ENCODE data around the gene EPS8L2.
A peak's percentile ranks its signal among the peaks of the same experiment; 100 is the strongest.
"Not testable (repeated sequence)": the region's sequence is repeated elsewhere in the genome, so short reads cannot be mapped to it uniquely, and the experiment has no call there.

EPS8L2 gene

DNA sequence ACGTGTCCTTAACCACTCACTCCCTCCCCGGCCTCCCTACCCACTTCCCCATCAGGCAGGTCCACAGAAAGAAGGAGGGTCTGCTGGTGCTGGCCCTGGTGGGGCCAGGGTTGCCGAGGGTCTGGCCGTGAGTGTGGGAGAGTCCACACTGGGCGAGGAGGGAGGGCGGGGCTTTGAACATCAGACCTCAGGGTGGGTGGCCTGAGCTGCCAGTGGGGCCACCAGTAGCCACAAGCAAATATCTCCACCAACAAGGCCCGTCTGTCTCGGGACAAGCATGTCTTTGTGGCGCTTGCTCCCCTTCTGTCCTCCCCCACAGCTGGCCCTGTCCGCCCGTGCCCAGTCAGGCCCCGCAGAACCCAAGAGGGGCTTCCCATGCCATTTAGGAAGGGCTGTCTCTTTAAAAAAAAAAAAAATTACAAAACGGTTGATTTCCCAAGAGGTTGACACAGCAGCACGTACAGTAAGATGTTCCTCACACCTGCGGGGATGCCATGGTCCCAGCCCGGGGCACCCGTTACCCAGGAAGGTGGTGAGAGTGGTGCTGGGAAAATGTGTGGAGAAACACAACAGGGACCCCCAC lies 23.6 kb downstream of the EPS8L2 start:
- no peak for DNase-seq (ENCODE audit: insufficient read length, low spot score)
- FAIRE-seq = no peak
- TF ChIP-seq POLR2A (IDR thresholded peaks at IDR 0.05; ENCODE audit: low read depth, low read length) = no peak

DNA sequence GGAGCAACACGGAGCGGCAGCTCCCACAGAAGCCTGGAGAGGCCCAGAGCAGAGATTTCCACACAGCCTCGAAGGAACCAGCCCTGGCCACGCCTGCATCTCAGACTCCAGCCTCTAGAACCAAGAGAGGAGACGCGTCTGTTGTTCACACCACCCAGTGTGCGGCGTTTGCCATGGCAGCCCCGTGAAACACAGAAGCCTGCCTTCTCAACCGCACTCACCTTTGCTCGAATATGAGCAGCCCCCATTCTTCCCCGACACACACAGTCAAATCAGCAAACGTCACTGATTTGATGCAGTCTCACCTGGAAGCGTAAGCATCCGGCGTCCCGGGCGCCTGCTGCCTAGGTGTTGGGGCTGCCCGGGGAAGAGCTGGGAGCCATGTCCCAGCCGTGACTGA lies 27.0 kb downstream of the EPS8L2 start:
- DNase-seq (ENCODE audit: insufficient read length, low spot score) = no peak
- TF ChIP-seq POLR2A (IDR thresholded peaks at IDR 0.05; ENCODE audit: low read depth, low read length) = no peak
- no peak for FAIRE-seq

DNA sequence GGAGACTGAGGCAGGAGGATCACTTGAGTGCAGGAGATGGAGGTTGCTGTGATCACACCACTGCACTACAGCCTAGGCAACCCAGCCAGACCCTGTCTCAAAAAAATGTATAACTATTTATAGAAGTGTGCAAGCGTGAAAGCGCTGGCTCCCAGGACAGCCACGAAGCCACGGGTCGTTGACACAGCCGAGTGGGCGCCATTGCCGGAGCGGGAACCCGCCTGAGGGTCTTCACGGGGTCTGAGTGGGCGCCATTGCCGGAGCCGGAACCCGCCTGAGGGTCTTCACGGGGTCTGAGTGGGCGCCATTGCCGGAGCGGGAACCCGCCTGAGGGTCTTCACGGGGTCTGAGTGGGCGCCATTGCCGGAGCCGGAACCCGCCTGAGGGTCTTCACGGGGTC lies 28.5 kb downstream of the EPS8L2 start:
- FAIRE-seq; DNase-seq (ENCODE audit: insufficient read length, low spot score): not testable (repeated sequence)

DNA sequence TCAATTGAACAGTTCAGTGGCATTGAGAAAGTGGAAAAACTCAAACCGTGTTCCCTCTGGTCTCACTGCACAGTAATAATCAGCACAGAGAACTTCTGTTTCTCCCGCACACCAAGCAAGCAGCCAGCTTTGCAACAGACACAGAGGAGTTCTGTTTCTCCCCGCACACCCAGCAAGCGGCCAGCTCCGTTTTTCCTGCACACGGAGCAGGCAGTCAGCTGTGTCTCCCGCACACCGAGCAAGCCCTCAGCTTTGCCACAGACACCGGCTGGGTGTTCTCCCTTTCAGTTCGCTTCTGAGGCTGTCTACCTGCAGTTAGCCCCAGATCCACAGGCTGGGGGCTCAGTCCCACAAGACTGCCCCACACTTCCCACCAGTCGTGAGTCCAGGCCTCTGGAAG lies 31.3 kb downstream of the EPS8L2 start:
- no peak for DNase-seq (ENCODE audit: insufficient read length, low spot score)
- no peak for FAIRE-seq
- TF ChIP-seq POLR2A (IDR thresholded peaks at IDR 0.05; ENCODE audit: low read depth, low read length) = no peak

DNA sequence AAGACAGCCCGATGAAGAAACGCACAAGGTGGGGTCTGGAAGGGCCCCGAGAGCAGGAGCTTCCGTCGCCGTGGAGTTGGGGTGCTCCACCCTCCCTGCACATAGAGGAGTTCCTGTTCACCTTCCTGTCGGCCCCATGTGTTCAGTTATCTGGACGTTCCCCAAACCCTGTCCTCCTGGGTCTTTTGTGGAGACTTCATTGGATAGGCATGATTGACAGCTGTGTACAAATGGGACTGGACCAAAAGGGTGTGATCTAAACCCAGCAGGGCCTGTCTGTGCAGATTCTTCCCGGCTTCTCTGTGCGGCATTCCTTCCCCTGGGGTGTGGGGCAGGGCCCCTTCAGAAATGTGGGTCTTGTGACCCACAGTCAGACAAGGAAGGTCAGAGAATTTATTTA lies 31.9 kb downstream of the EPS8L2 start:
- not testable (repeated sequence) for DNase-seq (ENCODE audit: insufficient read length, low spot score); FAIRE-seq

DNA sequence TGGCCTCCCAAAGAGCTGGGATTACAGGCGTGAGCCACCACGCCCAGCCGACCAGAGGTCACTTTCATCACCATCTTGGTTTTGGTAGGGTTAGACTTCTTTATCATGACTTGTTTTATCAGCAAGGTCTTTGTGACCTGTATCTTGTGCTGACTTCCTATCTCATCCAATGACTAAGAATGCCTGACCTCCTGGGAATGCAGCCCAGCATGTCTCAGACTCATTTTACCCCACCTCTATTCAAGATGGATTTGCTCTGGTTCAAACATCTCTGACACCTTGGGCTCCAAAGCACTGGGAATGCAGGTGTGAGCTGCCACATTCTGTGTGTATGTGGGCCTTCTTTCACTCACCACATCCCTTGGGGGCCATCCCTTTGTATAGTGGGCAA lies 36.1 kb downstream of the EPS8L2 start:
- no peak for TF ChIP-seq POLR2A (IDR thresholded peaks at IDR 0.05; ENCODE audit: low read depth, low read length)
- no peak for DNase-seq (ENCODE audit: insufficient read length, low spot score)
- FAIRE-seq = no peak

DNA sequence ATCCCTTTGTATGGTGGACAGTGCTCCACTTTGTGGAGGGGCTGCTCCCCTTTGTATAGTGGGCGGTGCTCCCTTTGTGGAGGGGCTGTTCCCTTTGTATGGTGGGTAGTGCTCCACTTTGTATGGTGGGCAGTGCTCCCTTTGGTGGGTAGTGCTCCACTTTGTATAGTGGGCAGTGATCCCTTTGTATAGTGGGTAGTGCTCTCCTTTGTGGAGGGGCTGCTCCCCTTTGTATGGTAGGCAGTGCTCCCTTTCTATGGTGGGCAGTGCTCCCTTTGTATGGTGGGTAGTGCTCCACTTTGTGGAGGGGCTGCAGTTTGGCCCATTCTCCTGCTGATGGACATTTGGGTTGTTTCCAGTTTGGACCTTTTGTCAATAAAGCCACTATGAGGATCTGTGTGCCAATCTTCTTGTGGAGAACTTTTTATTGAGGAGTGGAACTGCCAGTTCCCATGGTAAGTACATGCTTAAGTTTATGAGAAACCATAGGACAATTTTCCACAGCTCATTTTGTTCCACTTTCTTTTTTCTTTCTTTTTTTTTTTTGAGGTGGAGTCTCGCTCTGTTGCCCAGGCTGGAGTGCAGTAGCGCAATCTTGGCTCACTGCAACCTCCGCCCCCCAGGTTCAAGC lies 36.7 kb downstream of the EPS8L2 start:
- no peak for DNase-seq (ENCODE audit: insufficient read length, low spot score)
- no peak for FAIRE-seq
- TF ChIP-seq POLR2A (IDR thresholded peaks at IDR 0.05; ENCODE audit: low read depth, low read length) = no peak

DNA sequence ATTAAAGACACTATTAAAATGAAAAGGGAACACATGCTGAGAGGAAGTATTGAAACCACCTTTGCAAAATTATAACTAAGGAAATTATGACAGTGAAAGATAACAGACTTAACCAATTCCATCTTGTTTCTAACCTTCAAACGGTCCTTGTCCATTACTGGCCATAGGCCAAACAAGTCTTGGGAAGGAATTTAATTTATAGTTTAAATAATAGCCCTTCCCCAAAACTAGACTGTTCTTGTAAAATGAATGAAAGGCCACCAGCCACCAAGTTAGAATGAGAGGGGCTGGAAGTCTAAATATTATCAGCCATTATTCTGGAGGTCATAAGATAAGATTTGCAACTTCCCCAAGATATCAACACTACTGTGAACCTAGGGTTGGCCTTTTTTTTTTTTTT lies 39.4 kb downstream of the EPS8L2 start:
- no peak for TF ChIP-seq POLR2A (IDR thresholded peaks at IDR 0.05; ENCODE audit: low read depth, low read length)
- FAIRE-seq (no peak), DNase-seq (ENCODE audit: insufficient read length, low spot score) (no peak)

DNA sequence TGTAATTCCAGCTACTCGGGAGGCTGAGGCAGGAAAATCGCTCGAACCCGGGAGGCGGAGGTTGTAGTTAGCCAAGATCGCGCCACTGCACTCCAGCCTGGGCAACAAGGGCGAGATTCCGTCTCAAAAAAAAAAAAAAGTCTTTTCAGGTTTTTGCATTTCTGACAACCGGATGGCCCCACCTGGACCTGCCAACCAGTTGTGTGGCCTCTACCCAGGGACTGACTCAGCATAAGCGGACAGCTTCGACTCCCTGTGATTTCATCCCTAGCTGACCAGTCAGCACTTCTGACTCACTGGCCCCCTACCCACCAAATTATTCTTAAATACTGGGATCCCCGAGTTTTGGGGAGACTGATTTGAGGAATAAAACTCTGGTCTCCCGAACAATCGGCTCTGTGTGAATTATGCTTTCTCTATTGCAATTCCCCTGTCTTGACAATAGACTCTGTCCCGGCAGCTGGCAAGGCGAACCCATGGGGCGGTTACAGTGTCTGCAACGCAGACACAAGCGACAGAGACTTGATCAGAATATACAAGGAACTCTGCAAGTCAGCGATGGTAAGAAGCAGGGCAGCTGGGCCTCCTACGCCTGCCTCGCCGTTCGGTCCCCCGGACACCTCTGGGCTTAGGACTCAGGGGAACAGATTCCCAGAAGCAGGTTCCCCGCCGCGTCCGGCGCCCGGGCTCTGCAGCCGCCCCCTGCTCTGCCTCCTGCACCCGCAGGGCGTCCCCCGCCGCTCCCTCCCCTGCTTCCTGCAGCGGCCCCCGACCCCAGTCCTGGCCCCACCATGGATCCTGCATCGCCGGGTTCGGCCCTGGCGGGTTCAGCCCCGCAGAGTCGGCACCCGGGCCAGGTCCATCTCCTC lies 40.5 kb downstream of the EPS8L2 start:
- DNase-seq (ENCODE audit: insufficient read length, low spot score) (peak; percentile 23), FAIRE-seq (no peak)
- no peak for TF ChIP-seq POLR2A (IDR thresholded peaks at IDR 0.05; ENCODE audit: low read depth, low read length)

DNA sequence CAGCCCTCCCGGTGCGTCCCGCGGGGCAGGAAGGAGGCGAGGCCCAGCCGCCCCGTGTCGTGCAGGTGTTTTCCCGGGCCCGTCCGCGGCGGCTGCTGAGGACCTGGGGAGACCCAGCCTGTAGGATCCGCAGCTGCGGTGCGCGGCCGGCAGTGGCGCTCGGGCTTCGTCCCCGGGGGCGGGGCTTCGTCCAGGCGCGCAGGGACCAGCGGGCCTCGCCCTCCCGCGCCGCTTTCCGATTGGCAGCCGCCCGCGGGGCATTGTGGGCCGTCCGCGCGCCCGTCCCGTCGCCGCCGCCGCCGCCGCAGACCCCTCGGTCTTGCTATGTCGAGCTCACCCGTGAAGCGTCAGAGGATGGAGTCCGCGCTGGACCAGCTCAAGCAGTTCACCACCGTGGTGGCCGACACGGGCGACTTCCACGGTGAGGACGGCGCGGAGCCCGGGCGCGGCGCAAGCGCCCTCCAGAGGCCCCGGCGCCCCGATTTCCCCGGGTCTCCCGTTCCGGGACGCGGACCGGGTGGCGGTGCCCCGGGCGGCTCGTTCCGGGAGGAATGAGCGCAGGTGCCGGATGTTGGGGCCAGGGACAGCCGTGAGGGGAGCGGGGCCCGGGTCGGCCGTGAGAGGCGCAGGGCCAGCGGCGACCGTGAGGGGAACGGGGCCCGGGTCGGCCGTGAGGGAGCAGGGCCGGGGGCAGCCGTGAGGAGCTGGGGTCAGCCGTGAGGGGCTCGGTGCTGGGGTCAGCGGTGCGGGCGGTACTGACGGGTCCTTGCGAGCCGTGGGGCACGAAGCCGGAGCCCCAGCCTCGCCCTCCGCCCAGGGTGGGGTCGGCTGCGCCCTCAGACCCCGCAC lies 41.4 kb downstream of the EPS8L2 start, which contains the start of gene TALDO1:
Gene TALDO1 (plus strand): TSS at position 307 of the 849 bp plus-strand sequence. CDS start 18 bp downstream, at position 325.
- peak; percentile 80; the same call in 1 of the 2 replicates for TF ChIP-seq POLR2A (IDR thresholded peaks at IDR 0.05; ENCODE audit: low read depth, low read length)
- no peak for FAIRE-seq
- DNase-seq (ENCODE audit: insufficient read length, low spot score) = peak; percentile 94

DNA sequence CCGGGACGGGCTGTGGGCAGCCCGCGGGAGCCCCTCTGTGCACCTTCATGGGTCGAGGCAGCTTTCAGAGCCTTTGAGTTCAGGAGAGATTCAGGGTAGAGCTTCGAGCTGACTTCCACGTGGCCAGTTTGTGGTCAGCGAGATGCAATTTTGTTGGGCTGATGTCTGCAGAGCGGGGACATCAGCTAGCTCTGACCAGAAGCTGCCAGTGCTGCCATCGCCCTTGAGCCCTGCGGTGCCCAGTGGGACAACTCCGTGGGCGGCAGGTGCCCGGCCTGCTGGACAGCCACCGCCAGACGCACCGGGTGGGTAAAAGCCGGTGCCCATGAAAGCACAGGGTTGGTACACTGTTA lies 42.0 kb downstream of the EPS8L2 start:
- no peak for TF ChIP-seq POLR2A (IDR thresholded peaks at IDR 0.05; ENCODE audit: low read depth, low read length)
- DNase-seq (ENCODE audit: insufficient read length, low spot score) (peak; percentile 13), FAIRE-seq (no peak)

DNA sequence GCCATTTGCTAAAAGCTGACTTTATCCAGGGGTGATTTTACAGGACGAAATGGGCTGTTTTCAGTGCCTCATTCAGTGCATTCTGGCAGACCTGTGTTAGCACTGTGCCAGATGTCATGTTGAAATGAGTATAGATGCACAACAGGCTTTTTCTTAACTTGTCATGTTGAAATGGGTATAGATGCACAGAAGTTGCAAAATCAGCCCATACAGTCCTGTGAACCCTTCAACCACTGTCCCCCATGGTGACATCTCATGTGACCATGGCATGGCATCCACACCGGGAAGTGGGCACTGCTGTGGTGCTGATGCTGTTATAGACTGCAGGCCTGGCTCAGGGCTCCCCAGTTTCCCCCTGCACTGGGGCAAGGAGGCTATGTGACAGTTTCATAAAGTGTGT lies 43.7 kb downstream of the EPS8L2 start:
- FAIRE-seq = no peak
- TF ChIP-seq POLR2A (IDR thresholded peaks at IDR 0.05; ENCODE audit: low read depth, low read length) = no peak
- DNase-seq (ENCODE audit: insufficient read length, low spot score) = no peak

DNA sequence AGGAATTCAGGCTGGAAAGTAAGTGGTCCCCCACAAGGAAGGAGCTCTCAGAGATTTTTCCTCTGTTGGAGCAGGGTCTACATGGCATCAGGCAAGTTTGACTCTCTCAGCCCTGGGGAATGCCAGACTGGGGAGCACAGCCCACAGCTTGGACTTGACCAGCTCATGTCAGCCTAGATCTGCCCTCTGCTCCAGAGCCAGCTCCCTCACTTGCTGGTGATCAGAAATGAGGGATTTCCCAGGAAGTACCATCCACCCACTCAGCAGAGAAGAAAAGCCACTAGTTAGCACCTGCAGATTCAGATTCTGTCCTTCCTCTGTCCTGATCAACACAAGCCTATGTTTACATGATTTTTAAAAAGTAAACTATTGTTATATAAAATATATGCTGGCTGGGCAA lies 54.2 kb downstream of the EPS8L2 start:
- DNase-seq (ENCODE audit: insufficient read length, low spot score) (no peak), FAIRE-seq (no peak)
- TF ChIP-seq POLR2A (IDR thresholded peaks at IDR 0.05; ENCODE audit: low read depth, low read length) = no peak

DNA sequence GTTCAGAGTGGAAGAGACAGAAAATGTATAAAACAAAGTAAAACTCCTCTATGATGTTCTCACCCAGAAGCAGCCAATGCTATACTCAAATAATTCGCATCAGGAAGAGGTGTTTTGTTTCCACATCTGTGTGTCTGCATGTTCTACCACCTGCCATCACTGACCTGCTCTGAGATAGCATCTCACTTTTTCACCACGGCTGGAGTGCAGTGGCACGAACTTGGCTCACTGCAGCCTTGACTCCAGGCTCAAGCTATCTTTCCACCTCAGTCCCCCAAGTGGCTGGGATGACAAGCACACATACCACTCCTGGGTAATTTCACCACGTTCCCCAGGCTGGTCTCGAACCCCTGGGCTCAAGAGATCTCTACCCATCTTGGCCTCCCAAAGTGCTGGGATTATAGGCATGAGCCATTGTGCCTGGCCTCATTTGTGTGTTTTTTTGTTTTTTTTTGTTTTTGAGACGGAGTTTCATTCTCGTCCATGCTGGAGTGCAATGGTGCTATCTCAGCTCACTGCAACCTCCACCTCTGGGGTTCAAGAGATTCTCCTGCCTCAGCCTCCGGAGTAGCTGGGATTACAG lies 55.6 kb downstream of the EPS8L2 start:
- no peak for FAIRE-seq
- DNase-seq (ENCODE audit: insufficient read length, low spot score) = no peak
- TF ChIP-seq POLR2A (IDR thresholded peaks at IDR 0.05; ENCODE audit: low read depth, low read length) = no peak

All from H54 (cell line).